HEK293 (cell line): Measurements from ENCODE around the gene PLEKHH2.
A peak's percentile ranks its signal among the peaks of the same experiment; 100 is the strongest.

ENCODE experiments used
- CTCF ChIA-PET: fragments of 350-600 bp; formaldehyde crosslinking; extraction: SDS; loops from one replicate; lab custom pipeline; 2021; ENCODE audit warnings: antibody characterized with exemption; lab: Yijun Ruan, JAX
- POLR2A ChIA-PET: fragments of 300-600 bp; formaldehyde crosslinking; extraction: SDS; loops from one replicate; lab custom pipeline; 2020; ENCODE audit warnings: antibody characterized with exemption, inconsistent platforms; lab: Yijun Ruan, JAX
- H3K27ac ChIP-seq: fragments of 200-500 bp; sonication (Bioruptor generic); 2 replicates; pipeline ENCODE4 v1.5.1; 2014; ENCODE audit warnings: low read depth, low read length, control low read depth, inconsistent platforms; ENCODE audit errors: extremely low read depth
- H3K36me3 ChIP-seq, 2 experiments: fragments of 200-500 bp in 1 of 2; sonication (Bioruptor generic) in 1 of 2; 1 replicate in 1 of 2; 2 replicates in 1 of 2; pipeline ENCODE4 v1.5.1; 2014 to 2017; ENCODE audit warnings: inconsistent platforms in 2 of 2, low read length in 2 of 2; ENCODE audit not compliant: control insufficient read depth in 2 of 2, insufficient read depth in 1 of 2
- H3K4me1 ChIP-seq: fragments of 200-500 bp; sonication (Bioruptor generic); 2 replicates; pipeline ENCODE4 v1.5.1; 2014; ENCODE audit warnings: mild to moderate bottlenecking, low read length, inconsistent platforms; ENCODE audit not compliant: control insufficient read depth, insufficient read depth
- H3K4me3 ChIP-seq: 2 replicates; pipeline ENCODE4 v1.5.1; 2011; ENCODE audit warnings: low read depth, mild to moderate bottlenecking, control low read depth, low read length, moderate library complexity
- H3K9me3 ChIP-seq: fragments of 200-500 bp; sonication (Bioruptor generic); 2 replicates; pipeline ENCODE4 v1.5.1; 2014; ENCODE audit warnings: low read depth, low read length, inconsistent platforms; ENCODE audit not compliant: control insufficient read depth, insufficient read depth
- EGR2 ChIP-seq: fragments of 450-650 bp; formaldehyde crosslinking; IDR thresholded peaks from 2 replicates; pipeline ENCODE4 v1.5.1; 2016; ENCODE audit warnings: low read depth, missing biosample characterization, missing genetic modification characterization
- RBAK ChIP-seq: fragments of 450-650 bp; formaldehyde crosslinking; IDR thresholded peaks from 2 replicates; pipeline ENCODE4 v1.5.1; 2016; ENCODE audit warnings: missing biosample characterization, missing genetic modification characterization
- SETDB1 ChIP-seq: IDR thresholded peaks from one replicate; pipeline ENCODE4 v1.6.1; 2017; ENCODE audit warnings: mild to moderate bottlenecking, low read length, moderate library complexity, mixed read lengths; ENCODE audit not compliant: insufficient read length
- ZBTB21 ChIP-seq: fragments of 450-650 bp; formaldehyde crosslinking; IDR thresholded peaks from 2 replicates; pipeline ENCODE4 v1.5.1; 2017; ENCODE audit warnings: missing biosample characterization, missing genetic modification characterization
- ZNF148 ChIP-seq: fragments of 450-650 bp; formaldehyde crosslinking; IDR thresholded peaks from 2 replicates; pipeline ENCODE4 v1.5.0; 2017; ENCODE audit warnings: missing biosample characterization, missing genetic modification characterization, borderline replicate concordance
- ZNF24 ChIP-seq: fragments of 450-650 bp; formaldehyde crosslinking; IDR thresholded peaks from 2 replicates; pipeline ENCODE4 v1.5.1; 2016; ENCODE audit warnings: missing biosample characterization, missing genetic modification characterization
- ZNF514 ChIP-seq: fragments of 450-650 bp; formaldehyde crosslinking; IDR thresholded peaks from 2 replicates; pipeline ENCODE4 v1.5.1; 2016; ENCODE audit warnings: missing biosample characterization, missing genetic modification characterization
- TF ChIP-seq, protein P1 (sequence below): fragments of 450-650 bp; formaldehyde crosslinking; IDR thresholded peaks from 2 replicates; pipeline ENCODE4 v1.5.1; 2016; ENCODE audit warnings: missing biosample characterization, missing genetic modification characterization
- TF ChIP-seq, protein P2 (sequence below): fragments of 450-650 bp; formaldehyde crosslinking; IDR thresholded peaks from 2 replicates; pipeline ENCODE4 v1.5.1; 2016; ENCODE audit warnings: missing biosample characterization, missing genetic modification characterization
- TF ChIP-seq, protein P3 (sequence below): fragments of 450-650 bp; IDR thresholded peaks from 2 replicates; pipeline ENCODE4 v1.5.1; 2018; ENCODE audit warnings: missing biosample characterization, mild to moderate bottlenecking, missing genetic modification characterization
- TF ChIP-seq, protein P4 (sequence below): fragments of 450-650 bp; formaldehyde crosslinking; IDR thresholded peaks from 2 replicates; pipeline ENCODE4 v1.5.1; 2017; ENCODE audit warnings: missing biosample characterization, missing genetic modification characterization
- TF ChIP-seq, protein P5 (sequence below): fragments of 450-650 bp; formaldehyde crosslinking; IDR thresholded peaks from 2 replicates; pipeline ENCODE4 v1.5.1; 2016; ENCODE audit warnings: missing biosample characterization, missing genetic modification characterization

Gene PLEKHH2

DNA sequence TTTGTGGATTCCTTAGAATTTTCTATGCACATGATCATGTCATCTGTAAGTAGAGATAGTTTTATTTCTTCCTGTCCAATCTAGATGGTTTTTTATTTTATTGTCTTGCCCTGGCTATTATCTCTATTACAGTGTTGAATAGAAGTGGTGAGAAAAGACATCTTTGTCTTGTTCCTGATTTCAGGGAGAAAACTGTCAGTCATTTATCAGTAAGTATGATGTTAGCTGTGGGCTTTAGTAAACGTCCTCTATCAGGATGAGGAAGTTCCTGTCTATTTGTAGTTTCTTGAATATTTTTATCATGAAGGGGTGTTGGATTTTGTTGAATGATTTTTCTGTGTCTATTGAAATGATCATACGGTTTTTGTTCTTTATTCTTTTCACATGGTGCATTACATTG lies 5.3 kb downstream of the PLEKHH2 start (continued):
- TF ChIP-seq, protein P1, sequence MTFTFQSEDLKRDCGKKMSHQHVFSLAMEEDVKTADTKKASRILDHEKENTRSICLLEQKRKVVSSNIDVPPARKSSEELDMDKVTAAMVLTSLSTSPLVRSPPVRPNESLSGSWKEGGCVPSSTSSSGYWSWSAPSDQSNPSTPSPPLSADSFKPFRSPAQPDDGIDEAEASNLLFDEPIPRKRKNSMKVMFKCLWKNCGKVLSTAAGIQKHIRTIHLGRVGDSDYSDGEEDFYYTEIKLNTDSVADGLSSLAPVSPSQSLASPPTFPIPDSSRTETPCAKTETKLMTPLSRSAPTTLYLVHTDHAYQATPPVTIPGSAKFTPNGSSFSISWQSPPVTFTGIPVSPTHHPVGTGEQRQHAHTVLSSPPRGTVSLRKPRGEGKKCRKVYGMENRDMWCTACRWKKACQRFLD (tag by site-specific recombination): no peak
- TF ChIP-seq, protein P2, sequence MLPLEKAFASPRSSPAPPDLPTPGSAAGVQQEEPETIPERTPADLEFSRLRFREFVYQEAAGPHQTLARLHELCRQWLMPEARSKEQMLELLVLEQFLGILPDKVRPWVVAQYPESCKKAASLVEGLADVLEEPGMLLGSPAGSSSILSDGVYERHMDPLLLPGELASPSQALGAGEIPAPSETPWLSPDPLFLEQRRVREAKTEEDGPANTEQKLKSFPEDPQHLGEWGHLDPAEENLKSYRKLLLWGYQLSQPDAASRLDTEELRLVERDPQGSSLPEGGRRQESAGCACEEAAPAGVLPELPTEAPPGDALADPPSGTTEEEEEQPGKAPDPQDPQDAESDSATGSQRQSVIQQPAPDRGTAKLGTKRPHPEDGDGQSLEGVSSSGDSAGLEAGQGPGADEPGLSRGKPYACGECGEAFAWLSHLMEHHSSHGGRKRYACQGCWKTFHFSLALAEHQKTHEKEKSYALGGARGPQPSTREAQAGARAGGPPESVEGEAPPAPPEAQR (tag by site-specific recombination): no peak
- TF ChIP-seq, protein P3, sequence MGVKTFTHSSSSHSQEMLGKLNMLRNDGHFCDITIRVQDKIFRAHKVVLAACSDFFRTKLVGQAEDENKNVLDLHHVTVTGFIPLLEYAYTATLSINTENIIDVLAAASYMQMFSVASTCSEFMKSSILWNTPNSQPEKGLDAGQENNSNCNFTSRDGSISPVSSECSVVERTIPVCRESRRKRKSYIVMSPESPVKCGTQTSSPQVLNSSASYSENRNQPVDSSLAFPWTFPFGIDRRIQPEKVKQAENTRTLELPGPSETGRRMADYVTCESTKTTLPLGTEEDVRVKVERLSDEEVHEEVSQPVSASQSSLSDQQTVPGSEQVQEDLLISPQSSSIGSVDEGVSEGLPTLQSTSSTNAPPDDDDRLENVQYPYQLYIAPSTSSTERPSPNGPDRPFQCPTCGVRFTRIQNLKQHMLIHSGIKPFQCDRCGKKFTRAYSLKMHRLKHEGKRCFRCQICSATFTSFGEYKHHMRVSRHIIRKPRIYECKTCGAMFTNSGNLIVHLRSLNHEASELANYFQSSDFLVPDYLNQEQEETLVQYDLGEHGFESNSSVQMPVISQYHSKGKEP (tag by site-specific recombination): no peak
- TF ChIP-seq RBAK (tag by site-specific recombination) (no peak), ZNF24 (tag by site-specific recombination) (no peak)
- TF ChIP-seq, all 188 proteins: peak for 0

- no peaks in the 10 kb centered on the region for H3K4me1 ChIP-seq
- TF ChIP-seq, protein P4, sequence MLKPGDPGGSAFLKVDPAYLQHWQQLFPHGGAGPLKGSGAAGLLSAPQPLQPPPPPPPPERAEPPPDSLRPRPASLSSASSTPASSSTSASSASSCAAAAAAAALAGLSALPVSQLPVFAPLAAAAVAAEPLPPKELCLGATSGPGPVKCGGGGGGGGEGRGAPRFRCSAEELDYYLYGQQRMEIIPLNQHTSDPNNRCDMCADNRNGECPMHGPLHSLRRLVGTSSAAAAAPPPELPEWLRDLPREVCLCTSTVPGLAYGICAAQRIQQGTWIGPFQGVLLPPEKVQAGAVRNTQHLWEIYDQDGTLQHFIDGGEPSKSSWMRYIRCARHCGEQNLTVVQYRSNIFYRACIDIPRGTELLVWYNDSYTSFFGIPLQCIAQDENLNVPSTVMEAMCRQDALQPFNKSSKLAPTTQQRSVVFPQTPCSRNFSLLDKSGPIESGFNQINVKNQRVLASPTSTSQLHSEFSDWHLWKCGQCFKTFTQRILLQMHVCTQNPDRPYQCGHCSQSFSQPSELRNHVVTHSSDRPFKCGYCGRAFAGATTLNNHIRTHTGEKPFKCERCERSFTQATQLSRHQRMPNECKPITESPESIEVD (tag by site-specific recombination): no peak
- TF ChIP-seq, protein P5, sequence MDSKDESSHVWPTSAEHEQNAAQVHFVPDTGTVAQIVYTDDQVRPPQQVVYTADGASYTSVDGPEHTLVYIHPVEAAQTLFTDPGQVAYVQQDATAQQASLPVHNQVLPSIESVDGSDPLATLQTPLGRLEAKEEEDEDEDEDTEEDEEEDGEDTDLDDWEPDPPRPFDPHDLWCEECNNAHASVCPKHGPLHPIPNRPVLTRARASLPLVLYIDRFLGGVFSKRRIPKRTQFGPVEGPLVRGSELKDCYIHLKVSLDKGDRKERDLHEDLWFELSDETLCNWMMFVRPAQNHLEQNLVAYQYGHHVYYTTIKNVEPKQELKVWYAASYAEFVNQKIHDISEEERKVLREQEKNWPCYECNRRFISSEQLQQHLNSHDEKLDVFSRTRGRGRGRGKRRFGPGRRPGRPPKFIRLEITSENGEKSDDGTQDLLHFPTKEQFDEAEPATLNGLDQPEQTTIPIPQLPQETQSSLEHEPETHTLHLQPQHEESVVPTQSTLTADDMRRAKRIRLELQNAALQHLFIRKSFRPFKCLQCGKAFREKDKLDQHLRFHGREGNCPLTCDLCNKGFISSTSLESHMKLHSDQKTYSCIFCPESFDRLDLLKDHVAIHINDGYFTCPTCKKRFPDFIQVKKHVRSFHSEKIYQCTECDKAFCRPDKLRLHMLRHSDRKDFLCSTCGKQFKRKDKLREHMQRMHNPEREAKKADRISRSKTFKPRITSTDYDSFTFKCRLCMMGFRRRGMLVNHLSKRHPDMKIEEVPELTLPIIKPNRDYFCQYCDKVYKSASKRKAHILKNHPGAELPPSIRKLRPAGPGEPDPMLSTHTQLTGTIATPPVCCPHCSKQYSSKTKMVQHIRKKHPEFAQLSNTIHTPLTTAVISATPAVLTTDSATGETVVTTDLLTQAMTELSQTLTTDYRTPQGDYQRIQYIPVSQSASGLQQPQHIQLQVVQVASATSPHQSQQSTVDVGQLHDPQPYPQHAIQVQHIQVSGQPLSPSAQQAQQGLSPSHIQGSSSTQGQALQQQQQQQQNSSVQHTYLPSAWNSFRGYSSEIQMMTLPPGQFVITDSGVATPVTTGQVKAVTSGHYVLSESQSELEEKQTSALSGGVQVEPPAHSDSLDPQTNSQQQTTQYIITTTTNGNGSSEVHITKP (tag by site-specific recombination): peak; percentile 26; the same call in 1 of the 2 replicates
- TF ChIP-seq, all 188 proteins: peak for 1
- no peaks in the 10 kb centered on the region for H3K9me3 ChIP-seq
- no peak overlapping the region for H3K27ac ChIP-seq
- ChIA-PET CTCF (no interaction called here), POLR2A (no interaction called here)
- no peaks in the 10 kb centered on the region; a peak in 1 of 3 replicates for H3K36me3 ChIP-seq
- no peak overlapping the region for H3K4me3 ChIP-seq
Observed at GRCh38 chr2:43643680-43644079, 6.6 kb downstream of the PLEKHH2 start.

DNA sequence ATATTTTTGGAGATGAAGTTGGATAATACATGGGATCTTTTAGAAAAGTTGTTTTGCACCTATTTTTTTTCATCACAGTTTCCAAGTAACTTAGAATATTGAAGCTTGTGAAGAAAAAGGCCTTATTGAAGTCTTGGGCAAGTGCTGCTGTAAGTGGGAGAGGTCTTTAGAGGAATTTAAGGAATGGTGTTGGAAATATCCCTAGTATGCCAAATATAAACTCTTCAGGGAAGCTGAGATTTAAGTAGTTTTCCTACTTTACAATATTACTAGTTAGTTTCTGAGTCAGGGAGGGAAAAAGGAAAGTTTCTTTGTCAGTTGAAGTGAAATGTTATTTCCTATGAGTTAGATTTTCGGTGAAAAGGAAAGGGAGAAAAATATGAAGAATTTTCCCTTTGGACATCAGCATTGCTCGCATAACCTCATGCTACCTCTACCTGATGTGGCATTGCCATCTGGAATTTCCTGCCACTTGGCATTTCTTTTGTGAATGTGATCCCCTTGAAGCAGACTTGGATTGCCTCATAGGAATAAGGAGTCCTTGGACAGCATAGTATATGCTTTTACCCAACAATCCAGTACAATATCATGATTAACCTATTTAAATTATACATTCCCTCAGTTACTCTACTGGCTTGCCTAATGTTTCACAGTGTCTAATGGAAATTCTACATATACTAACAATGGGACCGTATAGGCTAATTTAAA lies 12.1 kb downstream of the PLEKHH2 start:
- H3K4me3 ChIP-seq: no peak overlapping the region
- POLR2A ChIA-PET: no interaction called here

More for the DNA sequence above, 12.1 kb downstream of the PLEKHH2 start:
- no peak for TF ChIP-seq ZNF148
- no peak for TF ChIP-seq ZBTB21 (tag by site-specific recombination)
- no peak for TF ChIP-seq SETDB1
- no peak for TF ChIP-seq ZNF514 (tag by site-specific recombination)
- TF ChIP-seq EGR2: no peak
- TF ChIP-seq, all 188 proteins: peak for 0
- CTCF ChIA-PET: no interaction called here
- H3K27ac ChIP-seq: no peak overlapping the region
- H3K4me1 ChIP-seq: no peaks in the 10 kb centered on the region
- H3K36me3 ChIP-seq: no peaks in the 10 kb centered on the region; a peak in 1 of 3 replicates
- H3K9me3 ChIP-seq: no peaks in the 10 kb centered on the region
